Skeletal muscle satellite cell (primary cell): ENCODE results near the gene APBA2.

Source experiments
- H3K27me3 ChIP-seq: 2 replicates; pipeline ENCODE4 v1.7.0; 2013; ENCODE audit warnings: low read length; ENCODE audit not compliant: control insufficient read depth, insufficient read depth
- H3K36me3 ChIP-seq: 2 replicates; pipeline ENCODE4 v1.7.0; 2013; ENCODE audit warnings: mild to moderate bottlenecking, control low read depth, low read length; ENCODE audit not compliant: insufficient read depth
- H3K4me1 ChIP-seq: 2 replicates; pipeline ENCODE4 v1.7.0; 2013; ENCODE audit warnings: low read length; ENCODE audit not compliant: control insufficient read depth, insufficient read depth
- H3K4me2 ChIP-seq: 2 replicates; pipeline ENCODE4 v1.7.0; 2013; ENCODE audit warnings: mild to moderate bottlenecking, low read length
- H3K4me3 ChIP-seq: 2 replicates; pipeline ENCODE4 v1.7.0; 2013; ENCODE audit warnings: low read length
- H3K9ac ChIP-seq: 2 replicates; pipeline ENCODE4 v1.7.0; 2013; ENCODE audit warnings: mild to moderate bottlenecking, low read depth, low read length, moderate library complexity
- H3K9me3 ChIP-seq: replicated peaks from 2 replicates; pipeline ENCODE4 v1.7.0; 2013; ENCODE audit warnings: mild to moderate bottlenecking, control low read depth, low read length

Gene APBA2

GRCh38 chr15:28969511-28970085, 83.8 kb downstream of the APBA2 start:
- no peaks in the 10 kb centered on the region for H3K27me3 ChIP-seq
- H3K4me1 ChIP-seq, result peaks cover 33% of the 10 kb centered on the region
- peak overlapping the region; percentile 22 for H3K4me3 ChIP-seq
- H3K36me3 ChIP-seq, result no peaks in the 10 kb centered on the region
- H3K9ac ChIP-seq, result peak overlapping the region; percentile 34
- H3K9me3 ChIP-seq, result no peaks in the 10 kb centered on the region
- peak overlapping the region; percentile 72 for H3K4me2 ChIP-seq

- Histone ChIP-seq H3K36me3 (no peaks in the 10 kb centered on the region), H3K4me1 (peaks cover 26% of the 10 kb centered on the region), H3K4me2 (no peak overlapping the region), H3K4me3 (no peak overlapping the region), H3K27me3 (no peaks in the 10 kb centered on the region), H3K9me3 (no peaks in the 10 kb centered on the region), H3K9ac (no peak overlapping the region)
These were observed 88.4 kb downstream of the APBA2 start for GRCh38 chr15:28974142-28974541.

GRCh38 chr15:28975766-28976179, 90.0 kb downstream of the APBA2 start:
- Histone ChIP-seq H3K4me1 (peaks cover 17% of the 10 kb centered on the region), H3K36me3 (no peaks in the 10 kb centered on the region), H3K4me3 (no peak overlapping the region), H3K27me3 (no peaks in the 10 kb centered on the region), H3K4me2 (no peak overlapping the region), H3K9me3 (no peaks in the 10 kb centered on the region), H3K9ac (no peak overlapping the region)

GRCh38 chr15:28977377-28978010, 91.7 kb downstream of the APBA2 start:
- Histone ChIP-seq H3K4me3 (no peak overlapping the region), H3K4me1 (peaks cover 17% of the 10 kb centered on the region), H3K27me3 (no peaks in the 10 kb centered on the region), H3K36me3 (no peaks in the 10 kb centered on the region), H3K9ac (no peak overlapping the region), H3K9me3 (no peaks in the 10 kb centered on the region), H3K4me2 (peak overlapping the region; percentile 49)

GRCh38 chr15:28978011-28978378, 92.2 kb downstream of the APBA2 start:
- Histone ChIP-seq H3K9me3 (no peaks in the 10 kb centered on the region), H3K36me3 (no peaks in the 10 kb centered on the region), H3K27me3 (no peaks in the 10 kb centered on the region), H3K4me1 (peaks cover 17% of the 10 kb centered on the region), H3K9ac (no peak overlapping the region), H3K4me3 (no peak overlapping the region), H3K4me2 (no peak overlapping the region)

- no peak overlapping the region for H3K4me3 ChIP-seq
- no peaks in the 10 kb centered on the region for H3K36me3 ChIP-seq
- H3K9ac ChIP-seq, result no peak overlapping the region
- H3K27me3 ChIP-seq, result no peaks in the 10 kb centered on the region
- no peak overlapping the region for H3K4me2 ChIP-seq
- H3K4me1 ChIP-seq, result peaks cover 17% of the 10 kb centered on the region
- H3K9me3 ChIP-seq, result no peaks in the 10 kb centered on the region
These were observed 92.9 kb downstream of the APBA2 start for GRCh38 chr15:28978661-28979060.

- no peaks in the 10 kb centered on the region for H3K9me3 ChIP-seq
- no peak overlapping the region for H3K4me2 ChIP-seq
- no peak overlapping the region for H3K4me3 ChIP-seq
- no peaks in the 10 kb centered on the region for H3K36me3 ChIP-seq
- no peak overlapping the region for H3K9ac ChIP-seq
- peaks cover 17% of the 10 kb centered on the region for H3K4me1 ChIP-seq
- H3K27me3 ChIP-seq, result no peaks in the 10 kb centered on the region
These were observed 93.6 kb downstream of the APBA2 start for GRCh38 chr15:28979208-28979841.

GRCh38 chr15:28980709-28981350, 95.1 kb downstream of the APBA2 start:
- no peaks in the 10 kb centered on the region for H3K27me3 ChIP-seq
- no peaks in the 10 kb centered on the region for H3K36me3 ChIP-seq
- H3K4me3 ChIP-seq, result no peak overlapping the region
- H3K9ac ChIP-seq, result no peak overlapping the region
- H3K9me3 ChIP-seq, result no peaks in the 10 kb centered on the region
- H3K4me1 ChIP-seq, result peaks cover 29% of the 10 kb centered on the region
- H3K4me2 ChIP-seq, result no peak overlapping the region

GRCh38 chr15:28981351-28981720, 95.6 kb downstream of the APBA2 start:
- Histone ChIP-seq H3K9me3 (no peaks in the 10 kb centered on the region), H3K4me3 (no peak overlapping the region), H3K4me2 (no peak overlapping the region), H3K36me3 (no peaks in the 10 kb centered on the region), H3K27me3 (no peaks in the 10 kb centered on the region), H3K9ac (no peak overlapping the region), H3K4me1 (peaks cover 28% of the 10 kb centered on the region)

- H3K27me3 ChIP-seq, result no peaks in the 10 kb centered on the region
- H3K9ac ChIP-seq, result no peak overlapping the region
- no peak overlapping the region for H3K4me2 ChIP-seq
- H3K4me3 ChIP-seq, result no peak overlapping the region
- peaks cover 22% of the 10 kb centered on the region for H3K4me1 ChIP-seq
- no peaks in the 10 kb centered on the region for H3K36me3 ChIP-seq
- H3K9me3 ChIP-seq, result no peaks in the 10 kb centered on the region
These were observed 96.1 kb downstream of the APBA2 start for GRCh38 chr15:28981921-28982320.

GRCh38 chr15:28982886-28983285, 97.1 kb downstream of the APBA2 start:
- H3K4me3 ChIP-seq, result no peak overlapping the region
- H3K9ac ChIP-seq, result no peak overlapping the region
- no peaks in the 10 kb centered on the region for H3K36me3 ChIP-seq
- no peaks in the 10 kb centered on the region for H3K27me3 ChIP-seq
- H3K4me1 ChIP-seq, result peaks cover 14% of the 10 kb centered on the region
- H3K4me2 ChIP-seq, result no peak overlapping the region
- H3K9me3 ChIP-seq, result no peaks in the 10 kb centered on the region
